Fibroblast of skin of left quadriceps (primary cell): ENCODE data around the gene DYNC1I1.

Source experiments
- DNase-seq, 2 experiments: peaks; one replicate each; pipeline ENCODE4 v3.0.0-alpha.2; 2013; ENCODE audit warnings: low read depth in 2 of 2

The DYNC1I1 gene

GRCh38 chr7:96076350-96076707 lies 304.0 kb downstream of the DYNC1I1 start:
- no peak for DNase-seq

- no peak for DNase-seq
Measured at GRCh38 chr7:96080027-96080426, 307.7 kb downstream of the DYNC1I1 start.

GRCh38 chr7:96084881-96085553 lies 312.7 kb downstream of the DYNC1I1 start:
- DNase-seq, result peak in 1 of 2 experiments; percentile 15

- DNase-seq, result no peak
Measured at GRCh38 chr7:96085953-96086352, 313.6 kb downstream of the DYNC1I1 start.

GRCh38 chr7:96088579-96088978 lies 316.2 kb downstream of the DYNC1I1 start:
- DNase-seq, result no peak

- DNase-seq, result no peak
Measured at GRCh38 chr7:96089511-96089910, 317.2 kb downstream of the DYNC1I1 start.

- no peak for DNase-seq
Measured at GRCh38 chr7:96090756-96091155, 318.4 kb downstream of the DYNC1I1 start.

GRCh38 chr7:96093435-96093834 lies 321.1 kb downstream of the DYNC1I1 start:
- DNase-seq, result peak; percentile 43 to 56

- DNase-seq, result peak; percentile 81 to 85
Measured at GRCh38 chr7:96097835-96098234, 325.5 kb downstream of the DYNC1I1 start.

- no peak for DNase-seq
Measured at GRCh38 chr7:96100737-96101136, 328.4 kb downstream of the DYNC1I1 start.

- DNase-seq, result no peak
Measured at GRCh38 chr7:96102096-96102811, 329.9 kb downstream of the DYNC1I1 start.

- DNase-seq, result no peak
Measured at GRCh38 chr7:96104984-96105383, 332.6 kb downstream of the DYNC1I1 start.

- DNase-seq, result no peak
Measured at GRCh38 chr7:96111405-96111804, 339.1 kb downstream of the DYNC1I1 start.

- no peak for DNase-seq
Measured at GRCh38 chr7:96114190-96114589, 341.8 kb downstream of the DYNC1I1 start.

- DNase-seq, result no peak
Measured at GRCh38 chr7:96116173-96116572, 343.8 kb downstream of the DYNC1I1 start.

GRCh38 chr7:96118449-96119001 lies 346.2 kb downstream of the DYNC1I1 start:
- no peak for DNase-seq

- DNase-seq, result peak in 1 of 2 experiments; percentile 17
Measured at GRCh38 chr7:96120445-96121225, 348.3 kb downstream of the DYNC1I1 start.

- no peak for DNase-seq
Measured at GRCh38 chr7:96121752-96122151, 349.4 kb downstream of the DYNC1I1 start.

- peak in 1 of 2 experiments; percentile 17 for DNase-seq
Measured at GRCh38 chr7:96122746-96123145, 350.4 kb downstream of the DYNC1I1 start.

GRCh38 chr7:96126382-96126781 lies 354.0 kb downstream of the DYNC1I1 start:
- no peak for DNase-seq

GRCh38 chr7:96127746-96128145 lies 355.4 kb downstream of the DYNC1I1 start:
- no peak for DNase-seq

- no peak for DNase-seq
Measured at GRCh38 chr7:96131525-96131924, 359.2 kb downstream of the DYNC1I1 start.
